Measurements from ENCODE around the gene IAH1. TPM values are rescaled to one million over a fixed set of nuclear protein-coding genes. Genes with fewer than 3 reads are reported as not detected.

IAH1 gene
- polyA plus RNA-seq, 1 donor (not counting 4 experiments of a cell fraction or from before 2014, with no cell fraction given) = 65.0 TPM

DNA sequence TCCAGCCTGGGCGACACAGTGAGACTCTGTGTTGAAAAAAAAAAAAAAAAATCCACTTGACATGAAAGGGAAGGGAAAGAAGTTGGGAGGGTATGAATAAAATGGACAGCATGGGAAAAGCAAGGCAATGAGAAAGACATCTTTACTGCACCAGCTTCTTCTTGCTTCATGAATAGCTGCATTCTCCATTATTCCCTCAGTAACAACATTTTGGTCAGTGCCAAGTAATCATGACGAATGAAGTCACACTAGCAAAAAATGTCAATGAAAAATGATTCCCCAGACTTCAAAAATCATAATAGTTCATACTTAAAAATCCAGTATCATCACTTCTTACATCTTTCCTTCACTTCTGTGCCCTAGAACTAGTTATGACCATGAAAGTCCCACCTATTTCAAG, 50.9 kb downstream of the IAH1 start:
- dilution Hi-C loops (cut with MboI; ENCODE audit: extremely low pct_ligation_motif_present, low sequenced_read_pairs) = no loop called here
- FAIRE-seq = no peak
- H3K36me3 ChIP-seq (ENCODE audit: control insufficient read depth in 2 of 2, extremely low read depth in 1 of 2, insufficient read depth in 2 of 2, low read length in 2 of 2) = peaks cover 7 to 8% of the 10 kb centered on the region in 2 experiments

DNA sequence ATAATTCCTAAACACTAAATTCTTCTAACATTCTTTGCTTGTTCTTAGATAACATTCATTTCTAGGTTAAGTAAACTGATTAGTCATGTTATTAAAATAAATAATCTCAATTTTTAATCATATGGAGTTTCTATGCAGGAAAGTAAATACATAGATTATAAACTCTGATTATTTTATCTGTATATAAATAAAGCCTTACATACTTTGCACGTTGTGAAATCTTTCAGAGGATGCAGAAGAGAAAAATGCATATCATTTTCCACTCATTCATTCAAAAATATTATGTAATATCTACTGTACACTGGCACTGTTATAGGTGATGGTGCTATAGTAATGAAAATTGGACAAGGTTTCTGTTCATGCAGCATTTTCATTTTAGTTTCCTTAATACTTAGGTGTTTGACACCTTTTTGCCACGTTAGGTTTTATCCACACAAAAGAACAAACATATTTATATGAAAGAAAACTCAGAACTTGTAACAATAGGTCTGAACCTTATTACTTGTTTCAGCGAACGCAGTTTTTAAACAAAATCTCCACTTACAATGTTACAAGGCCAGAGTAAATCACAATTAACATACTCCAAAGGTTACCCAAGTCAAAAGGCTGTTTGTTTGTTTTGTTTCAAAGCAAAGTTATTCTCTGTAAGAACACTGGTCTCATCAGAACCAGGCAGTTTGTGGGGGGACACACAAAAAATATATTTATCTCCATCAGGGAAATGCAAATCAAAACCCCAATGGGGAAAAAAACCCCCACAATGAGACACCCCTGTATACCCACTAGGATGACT, 53.8 kb downstream of the IAH1 start:
- H4K20me1 ChIP-seq (ENCODE audit: control insufficient read depth, extremely low read depth, insufficient read depth, low read length) = no peaks in the 10 kb centered on the region
- H3K36me3 ChIP-seq (ENCODE audit: control insufficient read depth in 2 of 2, extremely low read depth in 1 of 2, insufficient read depth in 2 of 2, low read length in 2 of 2) = peaks cover 3 to 8% of the 10 kb centered on the region in 2 experiments
- H3K27me3 ChIP-seq (ENCODE audit: control insufficient read depth, extremely low read depth, insufficient read depth, low read length) = no peaks in the 10 kb centered on the region
- peaks cover 8% of the 10 kb centered on the region for H3K4me1 ChIP-seq (ENCODE audit: control insufficient read depth, extremely low read depth, insufficient read depth, low read length)
- no peak overlapping the region for H3K4me3 ChIP-seq (ENCODE audit: control insufficient read depth in 2 of 3, extremely low read depth in 1 of 3, insufficient read depth in 2 of 3, low read depth in 1 of 3, low read length in 3 of 3)
- FAIRE-seq (no peak), DNase-seq (ENCODE audit: low read depth, low spot score) (no peak)
- H3K79me2 ChIP-seq (ENCODE audit: control insufficient read depth, insufficient read depth, low read length) = no peaks in the 10 kb centered on the region
- TF ChIP-seq EZH2 (IDR thresholded peaks at IDR 0.05; ENCODE audit: low read length) = no peak
- TF ChIP-seq, protein P1, sequence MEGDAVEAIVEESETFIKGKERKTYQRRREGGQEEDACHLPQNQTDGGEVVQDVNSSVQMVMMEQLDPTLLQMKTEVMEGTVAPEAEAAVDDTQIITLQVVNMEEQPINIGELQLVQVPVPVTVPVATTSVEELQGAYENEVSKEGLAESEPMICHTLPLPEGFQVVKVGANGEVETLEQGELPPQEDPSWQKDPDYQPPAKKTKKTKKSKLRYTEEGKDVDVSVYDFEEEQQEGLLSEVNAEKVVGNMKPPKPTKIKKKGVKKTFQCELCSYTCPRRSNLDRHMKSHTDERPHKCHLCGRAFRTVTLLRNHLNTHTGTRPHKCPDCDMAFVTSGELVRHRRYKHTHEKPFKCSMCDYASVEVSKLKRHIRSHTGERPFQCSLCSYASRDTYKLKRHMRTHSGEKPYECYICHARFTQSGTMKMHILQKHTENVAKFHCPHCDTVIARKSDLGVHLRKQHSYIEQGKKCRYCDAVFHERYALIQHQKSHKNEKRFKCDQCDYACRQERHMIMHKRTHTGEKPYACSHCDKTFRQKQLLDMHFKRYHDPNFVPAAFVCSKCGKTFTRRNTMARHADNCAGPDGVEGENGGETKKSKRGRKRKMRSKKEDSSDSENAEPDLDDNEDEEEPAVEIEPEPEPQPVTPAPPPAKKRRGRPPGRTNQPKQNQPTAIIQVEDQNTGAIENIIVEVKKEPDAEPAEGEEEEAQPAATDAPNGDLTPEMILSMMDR (optimal IDR thresholded peaks at IDR 0.05 in 1 of 3, IDR thresholded peaks at IDR 0.05 in 1 of 3, conservative IDR thresholded peaks at IDR 0.05 in 1 of 3; ENCODE audit: extremely low read depth in 1 of 3, insufficient read depth in 2 of 3, low read length in 3 of 3) = no peak
- dilution Hi-C loops (cut with MboI; ENCODE audit: extremely low pct_ligation_motif_present, low sequenced_read_pairs) = no loop called here
- H2AFZ ChIP-seq (ENCODE audit: control insufficient read depth, low read length) = no peak overlapping the region
- H3K27ac ChIP-seq (ENCODE audit: control insufficient read depth, insufficient read depth, low read length) = no peak overlapping the region
- no peak overlapping the region for H3K4me2 ChIP-seq (ENCODE audit: control insufficient read depth, extremely low read depth, insufficient read depth, low read depth, low read length)
- H3K9me3 ChIP-seq (ENCODE audit: control insufficient read depth, low read depth, low read length) = no peaks in the 10 kb centered on the region
- H3K9ac ChIP-seq (ENCODE audit: control insufficient read depth, extremely low read depth, insufficient read depth, low read length) = no peak overlapping the region
- no peaks in the 10 kb centered on the region for H3K9me1 ChIP-seq (ENCODE audit: control insufficient read depth, extremely low read depth, insufficient read depth, low read length)

More for the DNA sequence above, 50.9 kb downstream of the IAH1 start:
- Histone ChIP-seq H3K9me3 (ENCODE audit: control insufficient read depth, low read depth, low read length) (no peaks in the 10 kb centered on the region), H2AFZ (ENCODE audit: control insufficient read depth, low read length) (no peak overlapping the region), H4K20me1 (ENCODE audit: control insufficient read depth, extremely low read depth, insufficient read depth, low read length) (no peaks in the 10 kb centered on the region), H3K9ac (ENCODE audit: control insufficient read depth, extremely low read depth, insufficient read depth, low read length) (no peak overlapping the region), H3K4me1 (ENCODE audit: control insufficient read depth, extremely low read depth, insufficient read depth, low read length) (no peaks in the 10 kb centered on the region), H3K79me2 (ENCODE audit: control insufficient read depth, insufficient read depth, low read length) (no peaks in the 10 kb centered on the region), H3K4me2 (ENCODE audit: control insufficient read depth, extremely low read depth, insufficient read depth, low read depth, low read length) (no peak overlapping the region), H3K27me3 (ENCODE audit: control insufficient read depth, extremely low read depth, insufficient read depth, low read length) (no peaks in the 10 kb centered on the region), H3K4me3 (ENCODE audit: control insufficient read depth in 2 of 3, extremely low read depth in 1 of 3, insufficient read depth in 2 of 3, low read depth in 1 of 3, low read length in 3 of 3) (no peak overlapping the region), H3K9me1 (ENCODE audit: control insufficient read depth, extremely low read depth, insufficient read depth, low read length) (no peaks in the 10 kb centered on the region), H3K27ac (ENCODE audit: control insufficient read depth, insufficient read depth, low read length) (no peak overlapping the region)
- TF ChIP-seq, protein P1 (optimal IDR thresholded peaks at IDR 0.05 in 1 of 3, IDR thresholded peaks at IDR 0.05 in 1 of 3, conservative IDR thresholded peaks at IDR 0.05 in 1 of 3; ENCODE audit: extremely low read depth in 1 of 3, insufficient read depth in 2 of 3, low read length in 3 of 3) = no peak
- no peak for TF ChIP-seq EZH2 (IDR thresholded peaks at IDR 0.05; ENCODE audit: low read length)
- no peak for DNase-seq (ENCODE audit: low read depth, low spot score)
